ENCODE measurements around the gene ABHD17C. TPM values are rescaled to one million over a fixed set of nuclear protein-coding genes. Genes with fewer than 3 reads are reported as not detected.

The ABHD17C gene
- total and polyA plus RNA-seq, 2 of the 8 experiments (the other 6 are each of a cell fraction or from before 2014, with no cell fraction given) = 20.2 to 29.8 TPM

DNA sequence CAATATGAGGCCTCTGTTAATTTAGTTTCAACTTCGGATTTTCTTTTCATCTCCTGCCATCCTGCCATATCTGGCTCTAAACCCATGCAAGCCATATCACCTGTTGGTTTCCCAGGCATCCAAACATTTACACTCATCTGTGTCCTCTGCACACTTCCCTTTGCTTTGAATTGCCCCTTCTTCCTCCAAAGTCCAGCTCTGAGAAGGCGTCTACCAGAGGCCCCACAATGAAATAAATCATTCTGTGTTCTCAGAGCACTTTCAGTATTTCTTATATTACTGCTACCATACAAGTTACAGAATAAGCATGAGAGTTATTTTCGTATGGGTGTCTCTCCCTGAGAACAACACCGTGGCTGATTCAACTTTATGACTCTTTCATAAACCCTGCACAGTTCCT lies 12.9 kb upstream of the ABHD17C start (continued):
- TF ChIP-seq, protein P1, sequence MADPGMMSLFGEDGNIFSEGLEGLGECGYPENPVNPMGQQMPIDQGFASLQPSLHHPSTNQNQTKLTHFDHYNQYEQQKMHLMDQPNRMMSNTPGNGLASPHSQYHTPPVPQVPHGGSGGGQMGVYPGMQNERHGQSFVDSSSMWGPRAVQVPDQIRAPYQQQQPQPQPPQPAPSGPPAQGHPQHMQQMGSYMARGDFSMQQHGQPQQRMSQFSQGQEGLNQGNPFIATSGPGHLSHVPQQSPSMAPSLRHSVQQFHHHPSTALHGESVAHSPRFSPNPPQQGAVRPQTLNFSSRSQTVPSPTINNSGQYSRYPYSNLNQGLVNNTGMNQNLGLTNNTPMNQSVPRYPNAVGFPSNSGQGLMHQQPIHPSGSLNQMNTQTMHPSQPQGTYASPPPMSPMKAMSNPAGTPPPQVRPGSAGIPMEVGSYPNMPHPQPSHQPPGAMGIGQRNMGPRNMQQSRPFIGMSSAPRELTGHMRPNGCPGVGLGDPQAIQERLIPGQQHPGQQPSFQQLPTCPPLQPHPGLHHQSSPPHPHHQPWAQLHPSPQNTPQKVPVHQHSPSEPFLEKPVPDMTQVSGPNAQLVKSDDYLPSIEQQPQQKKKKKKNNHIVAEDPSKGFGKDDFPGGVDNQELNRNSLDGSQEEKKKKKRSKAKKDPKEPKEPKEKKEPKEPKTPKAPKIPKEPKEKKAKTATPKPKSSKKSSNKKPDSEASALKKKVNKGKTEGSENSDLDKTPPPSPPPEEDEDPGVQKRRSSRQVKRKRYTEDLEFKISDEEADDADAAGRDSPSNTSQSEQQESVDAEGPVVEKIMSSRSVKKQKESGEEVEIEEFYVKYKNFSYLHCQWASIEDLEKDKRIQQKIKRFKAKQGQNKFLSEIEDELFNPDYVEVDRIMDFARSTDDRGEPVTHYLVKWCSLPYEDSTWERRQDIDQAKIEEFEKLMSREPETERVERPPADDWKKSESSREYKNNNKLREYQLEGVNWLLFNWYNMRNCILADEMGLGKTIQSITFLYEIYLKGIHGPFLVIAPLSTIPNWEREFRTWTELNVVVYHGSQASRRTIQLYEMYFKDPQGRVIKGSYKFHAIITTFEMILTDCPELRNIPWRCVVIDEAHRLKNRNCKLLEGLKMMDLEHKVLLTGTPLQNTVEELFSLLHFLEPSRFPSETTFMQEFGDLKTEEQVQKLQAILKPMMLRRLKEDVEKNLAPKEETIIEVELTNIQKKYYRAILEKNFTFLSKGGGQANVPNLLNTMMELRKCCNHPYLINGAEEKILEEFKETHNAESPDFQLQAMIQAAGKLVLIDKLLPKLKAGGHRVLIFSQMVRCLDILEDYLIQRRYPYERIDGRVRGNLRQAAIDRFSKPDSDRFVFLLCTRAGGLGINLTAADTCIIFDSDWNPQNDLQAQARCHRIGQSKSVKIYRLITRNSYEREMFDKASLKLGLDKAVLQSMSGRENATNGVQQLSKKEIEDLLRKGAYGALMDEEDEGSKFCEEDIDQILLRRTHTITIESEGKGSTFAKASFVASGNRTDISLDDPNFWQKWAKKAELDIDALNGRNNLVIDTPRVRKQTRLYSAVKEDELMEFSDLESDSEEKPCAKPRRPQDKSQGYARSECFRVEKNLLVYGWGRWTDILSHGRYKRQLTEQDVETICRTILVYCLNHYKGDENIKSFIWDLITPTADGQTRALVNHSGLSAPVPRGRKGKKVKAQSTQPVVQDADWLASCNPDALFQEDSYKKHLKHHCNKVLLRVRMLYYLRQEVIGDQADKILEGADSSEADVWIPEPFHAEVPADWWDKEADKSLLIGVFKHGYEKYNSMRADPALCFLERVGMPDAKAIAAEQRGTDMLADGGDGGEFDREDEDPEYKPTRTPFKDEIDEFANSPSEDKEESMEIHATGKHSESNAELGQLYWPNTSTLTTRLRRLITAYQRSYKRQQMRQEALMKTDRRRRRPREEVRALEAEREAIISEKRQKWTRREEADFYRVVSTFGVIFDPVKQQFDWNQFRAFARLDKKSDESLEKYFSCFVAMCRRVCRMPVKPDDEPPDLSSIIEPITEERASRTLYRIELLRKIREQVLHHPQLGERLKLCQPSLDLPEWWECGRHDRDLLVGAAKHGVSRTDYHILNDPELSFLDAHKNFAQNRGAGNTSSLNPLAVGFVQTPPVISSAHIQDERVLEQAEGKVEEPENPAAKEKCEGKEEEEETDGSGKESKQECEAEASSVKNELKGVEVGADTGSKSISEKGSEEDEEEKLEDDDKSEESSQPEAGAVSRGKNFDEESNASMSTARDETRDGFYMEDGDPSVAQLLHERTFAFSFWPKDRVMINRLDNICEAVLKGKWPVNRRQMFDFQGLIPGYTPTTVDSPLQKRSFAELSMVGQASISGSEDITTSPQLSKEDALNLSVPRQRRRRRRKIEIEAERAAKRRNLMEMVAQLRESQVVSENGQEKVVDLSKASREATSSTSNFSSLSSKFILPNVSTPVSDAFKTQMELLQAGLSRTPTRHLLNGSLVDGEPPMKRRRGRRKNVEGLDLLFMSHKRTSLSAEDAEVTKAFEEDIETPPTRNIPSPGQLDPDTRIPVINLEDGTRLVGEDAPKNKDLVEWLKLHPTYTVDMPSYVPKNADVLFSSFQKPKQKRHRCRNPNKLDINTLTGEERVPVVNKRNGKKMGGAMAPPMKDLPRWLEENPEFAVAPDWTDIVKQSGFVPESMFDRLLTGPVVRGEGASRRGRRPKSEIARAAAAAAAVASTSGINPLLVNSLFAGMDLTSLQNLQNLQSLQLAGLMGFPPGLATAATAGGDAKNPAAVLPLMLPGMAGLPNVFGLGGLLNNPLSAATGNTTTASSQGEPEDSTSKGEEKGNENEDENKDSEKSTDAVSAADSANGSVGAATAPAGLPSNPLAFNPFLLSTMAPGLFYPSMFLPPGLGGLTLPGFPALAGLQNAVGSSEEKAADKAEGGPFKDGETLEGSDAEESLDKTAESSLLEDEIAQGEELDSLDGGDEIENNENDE (IDR thresholded peaks at IDR 0.05; ENCODE audit: insufficient replicate concordance, low read length) = no peak
- no peak for TF ChIP-seq RFX5 (IDR thresholded peaks at IDR 0.05; ENCODE audit: borderline replicate concordance, low read depth, low read length)
- no peak for TF ChIP-seq SIN3A (conservative IDR thresholded peaks at IDR 0.05 in 1 of 2, IDR thresholded peaks at IDR 0.05 in 1 of 2; ENCODE audit: low read depth in 1 of 2, low read length in 2 of 2)
- TF ChIP-seq BCL11A (IDR thresholded peaks at IDR 0.05; ENCODE audit: low read depth in 2 of 2, low read length in 2 of 2) = no peak
- no peak for TF ChIP-seq YY1 (IDR thresholded peaks at IDR 0.05; ENCODE audit: low read depth, low read length)
- TF ChIP-seq CREB1 (IDR thresholded peaks at IDR 0.05) = no peak

Data from H1 (cell line).